GM19328 (cell line): ENCODE measurements around the gene POTEH.
"Not testable (repeated sequence)": the region's sequence is repeated elsewhere in the genome, so short reads cannot be mapped to it uniquely, and the experiment has no call there.

Experiments
- ATAC-seq: cut with Tn5 transposase; IDR thresholded peaks from one replicate; pipeline ENCODE4 v1.9.1; 2021; ENCODE audit warnings: mild to moderate bottlenecking, moderate library complexity; ENCODE audit not compliant: unreplicated experiment

Gene POTEH

DNA sequence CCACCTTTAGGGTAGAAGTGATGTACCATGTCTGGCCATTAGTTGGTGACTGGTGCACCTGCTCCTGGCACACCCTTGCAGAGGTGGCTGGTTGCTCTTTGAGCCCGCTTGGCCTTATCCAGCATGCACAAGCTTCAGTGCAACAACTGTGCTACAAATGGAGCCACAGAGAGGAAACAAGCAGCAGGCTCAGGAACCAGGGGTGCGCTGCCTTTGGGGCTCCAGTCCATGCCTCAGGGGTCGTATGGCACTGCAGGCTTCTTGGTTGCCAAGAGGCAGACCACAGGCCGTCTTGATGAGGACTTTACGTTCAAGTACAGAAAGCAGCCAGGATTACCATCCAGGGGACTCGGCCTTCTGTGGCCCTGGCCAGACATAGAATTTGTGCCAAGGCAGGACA lies 44.6 kb downstream of the POTEH start:
- not testable (repeated sequence) for ATAC-seq

DNA sequence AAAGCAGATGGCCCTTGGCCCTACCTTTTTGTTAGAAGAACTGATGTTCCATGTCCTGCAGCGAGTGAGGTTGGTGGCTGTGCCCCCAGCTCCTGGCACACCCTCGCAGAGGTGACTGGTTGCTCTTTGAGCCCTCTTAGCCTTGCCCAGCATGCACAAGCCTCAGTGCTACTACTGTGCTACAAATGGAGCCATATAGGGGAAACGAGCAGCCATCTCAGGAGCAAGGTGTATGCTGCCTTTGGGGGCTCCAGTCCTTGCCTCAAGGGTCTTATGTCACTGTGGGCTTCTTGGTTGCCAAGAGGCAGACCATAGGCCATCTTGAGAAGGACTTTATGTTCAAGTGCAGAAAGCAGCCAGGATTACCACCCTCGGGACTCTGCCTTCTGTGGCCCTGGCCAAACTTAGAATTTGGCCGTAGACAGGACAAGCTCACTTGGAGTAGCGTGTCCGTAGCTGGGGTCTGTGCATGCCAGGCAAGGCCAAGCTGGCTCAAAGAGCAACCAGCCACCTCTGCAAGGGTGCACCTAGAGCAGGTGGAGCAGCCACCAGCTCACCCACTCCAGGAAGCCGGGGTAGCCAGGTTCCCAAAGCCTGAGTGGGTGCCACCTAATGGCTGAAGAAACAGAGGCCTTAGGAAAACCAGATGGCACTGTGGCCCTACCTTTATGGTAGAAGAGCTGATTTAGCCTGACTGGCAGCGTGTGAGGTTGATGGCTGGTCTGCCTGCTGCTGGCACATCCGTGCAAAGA lies 48.5 kb downstream of the POTEH start:
- ATAC-seq, result not testable (repeated sequence)

DNA sequence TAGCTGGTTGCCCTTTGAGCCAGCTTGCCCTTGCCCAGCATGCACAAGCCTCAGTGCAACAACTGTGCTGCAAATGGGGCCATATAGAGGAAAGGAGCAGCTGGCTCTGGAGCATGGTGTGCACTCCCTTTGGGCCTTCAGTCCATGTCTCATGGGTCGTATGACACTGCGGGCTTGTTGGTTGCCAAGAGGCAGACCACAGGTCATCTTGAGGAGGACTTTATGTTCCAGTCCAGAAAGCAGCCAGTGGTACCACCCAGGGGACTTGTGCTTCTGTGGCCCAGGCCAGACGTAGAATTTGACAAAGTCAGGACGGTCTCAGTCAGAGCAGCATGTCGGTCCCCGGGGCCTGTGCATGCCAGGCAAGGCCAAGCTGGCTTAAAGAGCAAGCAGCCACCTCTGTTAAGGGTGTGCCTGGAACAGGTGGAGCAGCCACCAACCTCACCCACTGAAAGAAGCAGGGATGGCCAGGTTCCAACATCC lies 49.1 kb downstream of the POTEH start:
- ATAC-seq, result not testable (repeated sequence)

DNA sequence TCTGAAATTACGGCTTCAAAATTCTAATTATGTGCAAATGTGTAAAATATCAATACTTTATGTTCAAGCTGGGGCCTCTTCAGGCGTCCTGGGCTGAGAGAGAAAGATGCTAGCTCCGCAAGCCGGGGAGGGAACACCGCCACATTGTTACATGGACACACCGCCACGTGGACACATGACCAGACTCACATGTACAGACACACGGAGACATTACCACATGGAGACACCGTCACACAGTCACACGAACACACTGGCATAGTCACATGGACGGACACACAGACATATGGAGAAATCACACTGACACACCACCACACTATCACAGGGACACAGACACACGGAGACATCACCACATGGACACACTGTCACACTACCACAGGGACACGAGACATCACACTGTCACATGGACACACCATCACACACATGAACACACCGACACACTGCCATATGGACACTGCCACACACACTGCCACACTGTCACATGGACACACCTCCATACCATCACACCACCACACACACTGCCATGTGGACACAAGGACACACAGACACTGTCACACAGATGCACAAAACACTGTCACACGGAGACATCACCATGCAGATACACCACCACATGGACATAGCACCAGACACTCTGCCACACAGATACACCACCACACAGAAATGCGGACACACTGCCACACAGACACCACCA lies 58.0 kb downstream of the POTEH start:
- not testable (repeated sequence) for ATAC-seq

DNA sequence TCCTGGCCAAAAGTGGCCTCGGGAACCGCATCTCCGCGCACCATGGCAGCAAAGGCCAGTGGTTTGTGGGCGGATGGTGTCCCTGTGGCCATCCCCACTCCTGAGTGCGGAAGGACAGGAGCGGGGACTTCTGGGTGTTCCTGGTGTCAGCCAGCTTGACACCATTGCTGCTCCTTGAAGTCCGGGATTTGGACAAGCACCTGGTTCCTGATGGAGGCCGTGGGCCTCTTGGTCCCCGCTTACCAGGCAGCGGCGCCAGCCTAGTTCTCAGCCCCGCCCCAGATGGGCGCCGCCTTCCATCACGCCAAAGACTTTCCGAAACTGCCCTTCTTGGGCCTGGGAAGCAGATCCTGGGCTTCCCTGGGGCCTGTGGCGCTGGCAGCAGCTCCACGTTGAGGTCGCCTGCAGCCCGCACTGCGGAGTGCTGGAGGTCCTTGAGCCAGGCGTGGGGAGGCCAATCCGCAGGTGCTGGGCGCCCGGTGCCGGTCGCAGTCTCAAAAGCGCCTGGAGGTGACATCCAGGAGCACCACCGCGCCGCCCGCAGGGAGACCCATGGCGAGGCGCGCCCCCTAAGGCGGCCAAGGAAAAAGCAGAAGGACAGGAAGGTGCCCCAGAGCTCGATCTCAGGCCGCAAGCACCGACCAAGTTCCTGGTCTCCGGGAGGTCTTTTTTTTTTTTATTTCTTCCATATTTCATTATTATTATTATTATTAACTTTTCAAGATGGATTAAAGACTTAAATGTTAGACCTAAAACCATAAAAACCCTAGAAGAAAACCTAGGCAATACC lies 59.5 kb downstream of the POTEH start:
- not testable (repeated sequence) for ATAC-seq

DNA sequence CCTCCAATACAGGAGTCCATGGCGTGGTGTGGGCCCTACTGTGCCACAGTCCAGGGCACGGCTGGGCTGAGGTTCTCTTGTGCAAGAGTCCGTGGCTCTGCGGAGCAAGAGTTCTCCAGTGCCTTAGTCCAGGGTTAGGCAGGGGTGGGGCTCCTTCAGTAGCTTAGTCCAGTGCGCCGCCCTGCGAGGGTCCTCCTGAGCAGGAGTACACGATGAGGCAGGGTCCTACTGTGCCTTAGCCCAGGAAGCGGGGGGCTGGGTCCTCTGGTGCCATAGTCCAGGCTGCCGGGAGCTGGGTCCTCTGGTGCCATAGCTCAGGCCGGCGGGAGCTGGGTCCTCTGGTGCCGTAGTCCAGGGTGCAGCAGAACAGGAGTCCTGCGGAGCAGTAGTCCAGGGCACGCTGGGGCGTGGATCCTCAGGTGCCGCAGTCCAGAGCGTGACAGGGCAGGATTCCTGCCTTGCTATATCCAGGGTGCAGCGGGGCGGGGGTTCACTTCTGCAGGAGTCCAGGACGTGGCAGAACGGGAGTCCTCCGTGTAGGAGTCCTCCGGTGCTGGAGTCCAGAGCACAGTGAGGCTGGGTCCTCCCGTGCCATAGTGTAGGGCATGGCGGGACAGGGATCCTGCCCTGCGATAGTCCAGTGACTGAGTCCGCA lies 69.7 kb downstream of the POTEH start:
- ATAC-seq, result not testable (repeated sequence)

DNA sequence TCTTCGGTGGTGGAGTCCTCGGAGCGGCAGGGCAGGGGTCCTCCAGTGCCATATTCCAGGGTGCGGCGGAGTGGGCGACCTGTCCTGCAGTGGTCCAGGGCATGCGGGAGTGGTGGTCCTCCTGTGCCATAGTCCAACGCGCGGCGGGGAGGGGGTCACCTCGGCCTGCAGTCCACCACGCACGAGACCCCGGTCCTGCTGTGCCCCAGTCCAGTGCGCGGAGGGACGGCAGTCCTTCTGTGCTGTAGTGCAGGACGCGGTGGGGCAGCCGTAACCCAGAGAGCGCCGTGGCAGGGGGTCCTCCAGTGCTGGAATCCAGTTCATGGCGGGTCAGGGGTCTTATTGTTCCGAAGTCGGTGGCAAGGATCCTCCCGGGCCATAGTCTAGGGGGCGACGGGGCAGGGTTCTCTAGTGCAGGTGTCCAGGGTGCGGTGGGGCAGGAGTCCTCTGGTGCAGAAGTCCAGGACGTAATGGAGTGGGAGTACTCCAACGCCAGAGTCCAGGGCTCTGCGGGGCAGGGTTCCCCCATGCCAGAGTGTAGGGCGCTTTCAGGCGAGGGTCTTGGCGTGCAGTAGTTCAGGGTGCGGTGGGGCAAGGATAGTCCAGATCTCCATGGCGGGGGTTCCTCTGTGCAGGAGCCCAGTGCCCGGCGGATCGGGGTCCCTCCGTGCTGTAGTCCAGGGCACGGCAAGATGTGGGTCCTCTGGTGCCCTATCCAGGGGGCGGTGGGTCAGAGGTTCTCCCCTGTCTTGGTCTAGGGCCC lies 70.7 kb downstream of the POTEH start:
- ATAC-seq, result not testable (repeated sequence)

DNA sequence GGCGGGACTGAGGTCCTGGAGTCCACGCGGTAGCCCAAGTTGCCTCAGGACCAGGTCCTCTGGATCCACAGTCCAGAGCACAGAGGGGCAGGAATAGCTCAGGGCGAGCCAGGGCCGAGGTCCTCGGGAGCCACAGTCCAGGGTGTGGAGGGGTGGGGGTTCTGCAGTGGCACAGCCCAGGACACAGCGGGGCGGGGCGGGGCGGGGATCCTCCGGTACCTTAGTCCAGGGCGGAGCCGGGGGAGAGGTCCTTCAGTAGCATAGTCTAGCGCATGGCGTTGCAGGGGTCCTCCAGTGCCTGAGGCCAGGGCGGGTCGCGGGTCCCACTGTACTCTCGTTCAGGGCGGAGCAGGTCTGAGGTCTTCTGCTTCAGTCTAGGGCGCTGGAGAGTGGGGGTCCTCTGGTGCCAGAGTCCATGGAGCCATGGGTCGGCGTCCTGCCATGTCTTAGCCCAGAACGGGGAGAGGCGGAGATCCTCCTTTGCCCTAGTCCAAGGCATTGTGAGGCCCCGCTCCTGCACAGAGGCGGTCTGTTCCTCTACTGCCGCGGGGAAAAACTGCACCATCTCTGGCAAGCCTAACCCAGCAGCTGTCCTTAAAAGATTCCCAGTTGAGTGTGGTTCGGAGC lies 71.4 kb downstream of the POTEH start:
- not testable (repeated sequence) for ATAC-seq

DNA sequence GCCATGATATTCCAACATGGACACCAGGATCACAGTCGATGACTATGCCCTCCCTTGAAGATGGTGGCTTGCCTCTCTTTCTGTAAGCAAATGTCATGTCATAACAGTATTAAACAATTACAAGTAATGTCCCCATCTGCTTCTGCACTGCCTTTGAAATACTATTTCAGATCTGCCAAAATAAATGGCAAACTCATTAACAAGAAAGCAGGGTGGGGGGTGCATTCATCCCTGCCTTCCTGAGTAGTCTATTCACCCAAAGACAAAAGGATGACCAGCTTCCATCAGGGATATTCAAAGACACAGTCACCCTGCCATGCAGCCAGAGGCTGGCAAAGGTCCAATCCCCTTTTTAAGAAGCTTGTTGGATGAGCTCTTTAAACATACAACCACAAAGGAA lies 73.7 kb downstream of the POTEH start:
- ATAC-seq, result not testable (repeated sequence)
